Caco-2 (cell line): ENCODE measurements around the gene CAMK1D. TPM values are rescaled to one million over a fixed set of nuclear protein-coding genes. Genes with fewer than 3 reads are reported as not detected.

ENCODE experiments used
- BruUV-seq: library from RNA; stranded (reverse); fragments of 400-500 nt; replicated peaks from 2 replicates; lab custom pipeline; 2021; lab: Mats Ljungman, UMichigan
- CTCF ChIA-PET: fragments of 300-600 bp; sonication (Branson Sonifier 250); formaldehyde crosslinking; loops from one replicate; lab custom pipeline; 2022; ENCODE audit warnings: antibody characterized with exemption; lab: Charles Lee
- POLR2A ChIA-PET: fragments of 300-600 bp; sonication (Branson Sonifier 250); formaldehyde crosslinking; loops from one replicate; lab custom pipeline; 2022; ENCODE audit warnings: antibody characterized with exemption; lab: Charles Lee
- DNase-seq, 2 experiments: peaks; one replicate each; pipeline versions ENCODE4 v3.0.0 to v3.0.0-alpha.2; 2020 to 2022
- H3K27me3 ChIP-seq: replicated peaks from 2 replicates; pipeline ENCODE4 v1.6.0; 2011; ENCODE audit warnings: low read length; ENCODE audit not compliant: control insufficient read depth, insufficient read depth
- H3K36me3 ChIP-seq: 2 replicates; pipeline ENCODE4 v1.5.1; 2011; ENCODE audit warnings: low read length; ENCODE audit not compliant: control insufficient read depth, insufficient read depth
- H3K4me1 ChIP-seq: fragments of 250-450 bp; sonication (Bioruptor Pico); 2 replicates; pipeline ENCODE4 v1.5.1; 2020; ENCODE audit warnings: mild to moderate bottlenecking
- H3K4me3 ChIP-seq: 2 replicates; pipeline ENCODE4 v1.5.1; 2011; ENCODE audit warnings: low read depth, mild to moderate bottlenecking, control low read depth, low read length
- H3K9me3 ChIP-seq: fragments of 250-450 bp; sonication (Bioruptor Pico); 2 replicates; pipeline ENCODE4 v1.5.1; 2020; ENCODE audit warnings: mild to moderate bottlenecking, moderate library complexity
- H3K27ac Mint-ChIP-seq: one replicate; pipeline ENCODE4 v1.8.0; 2022; ENCODE audit warnings: mixed read lengths; ENCODE audit not compliant: unreplicated experiment
- H3K27me3 Mint-ChIP-seq: one replicate; pipeline ENCODE4 v1.8.0; 2022; ENCODE audit warnings: mixed read lengths; ENCODE audit not compliant: insufficient read depth, unreplicated experiment
- H3K36me3 Mint-ChIP-seq: one replicate; pipeline ENCODE4 v1.8.0; 2022; ENCODE audit warnings: mild to moderate bottlenecking, mixed read lengths; ENCODE audit not compliant: insufficient read depth, unreplicated experiment
- H3K4me1 Mint-ChIP-seq: one replicate; pipeline ENCODE4 v1.8.0; 2022; ENCODE audit warnings: low read depth, mixed read lengths; ENCODE audit not compliant: unreplicated experiment
- H3K4me3 Mint-ChIP-seq: one replicate; pipeline ENCODE4 v1.8.0; 2022; ENCODE audit warnings: mild to moderate bottlenecking, moderate library complexity, mixed read lengths; ENCODE audit not compliant: unreplicated experiment
- H3K9me3 Mint-ChIP-seq: one replicate; pipeline ENCODE4 v1.8.0; 2022; ENCODE audit warnings: mixed read lengths; ENCODE audit not compliant: unreplicated experiment
- intact Hi-C: fragments of 100-400 bp; cut with micrococcal nuclease; formaldehyde crosslinking; loops from one replicate; pipeline ENCODE4 v1.10.0; 2022; ENCODE audit not compliant: unreplicated experiment
- total RNA-seq: library from RNA; stranded (reverse); gene quantifications from 2 replicates; pipeline ENCODE4 v1.2.3, GENCODE V29; 2022
- TF ChIP-seq, protein P1 (sequence below), 2 experiments: fragments of 200-600 bp in 1 of 2; IDR thresholded peaks; 1 replicate in 1 of 2; 2 replicates in 1 of 2; pipeline versions ENCODE4 v1.5.1 to v1.8.0; 2011 to 2022; ENCODE audit warnings: antibody characterized with exemption in 1 of 2, control low read depth in 1 of 2, inconsistent platforms in 1 of 2, low read depth in 1 of 2, low read length in 1 of 2, mild to moderate bottlenecking in 1 of 2, moderate library complexity in 1 of 2; ENCODE audit not compliant: insufficient read depth in 1 of 2, severe bottlenecking in 1 of 2, unreplicated experiment in 1 of 2

The CAMK1D gene
- total RNA-seq, 1 experiment from 2014 or later = 10.9 TPM

DNA sequence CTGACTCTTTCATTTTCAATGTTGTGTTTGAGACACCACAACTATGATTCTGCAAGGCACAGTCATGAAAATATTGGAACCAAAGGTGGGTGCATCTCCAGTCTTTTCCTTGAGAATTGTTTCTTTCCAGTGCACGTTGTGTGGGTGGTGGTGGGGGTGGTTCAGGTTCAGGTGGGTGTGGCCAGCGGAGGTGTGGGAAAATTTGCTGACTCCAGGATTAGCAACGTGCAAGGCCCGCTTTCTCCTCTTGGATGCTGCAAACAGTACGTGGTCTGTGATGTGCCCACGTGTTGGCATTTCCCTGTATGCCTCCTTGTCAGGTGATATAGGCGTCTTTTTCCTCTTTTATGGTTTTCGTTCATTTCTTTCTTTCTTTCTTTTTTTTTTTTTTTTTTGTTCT is 59.1 kb downstream of the CAMK1D start:
- H3K4me3 ChIP-seq = no peak overlapping the region
- no TSS peak for BruUV-seq
- intact Hi-C loops = no loop called here
- ChIA-PET CTCF (no interaction called here), POLR2A (no interaction called here)
- peak in 1 of 2 experiments; percentile 17 for DNase-seq
- H3K9me3 ChIP-seq = no peaks in the 10 kb centered on the region
- H3K27me3 Mint-ChIP-seq = peaks cover 8% of the 10 kb centered on the region
- no peaks in the 10 kb centered on the region for H3K4me1 Mint-ChIP-seq
- H3K36me3 Mint-ChIP-seq = no peaks in the 10 kb centered on the region
- peaks cover 8% of the 10 kb centered on the region for H3K9me3 Mint-ChIP-seq
- H3K36me3 ChIP-seq = no peaks in the 10 kb centered on the region
- 0 out of 2 replicates have a peak, but pooled peaks cover 8% of the 10 kb centered on the region for H3K4me1 ChIP-seq
- TF ChIP-seq, protein P1, sequence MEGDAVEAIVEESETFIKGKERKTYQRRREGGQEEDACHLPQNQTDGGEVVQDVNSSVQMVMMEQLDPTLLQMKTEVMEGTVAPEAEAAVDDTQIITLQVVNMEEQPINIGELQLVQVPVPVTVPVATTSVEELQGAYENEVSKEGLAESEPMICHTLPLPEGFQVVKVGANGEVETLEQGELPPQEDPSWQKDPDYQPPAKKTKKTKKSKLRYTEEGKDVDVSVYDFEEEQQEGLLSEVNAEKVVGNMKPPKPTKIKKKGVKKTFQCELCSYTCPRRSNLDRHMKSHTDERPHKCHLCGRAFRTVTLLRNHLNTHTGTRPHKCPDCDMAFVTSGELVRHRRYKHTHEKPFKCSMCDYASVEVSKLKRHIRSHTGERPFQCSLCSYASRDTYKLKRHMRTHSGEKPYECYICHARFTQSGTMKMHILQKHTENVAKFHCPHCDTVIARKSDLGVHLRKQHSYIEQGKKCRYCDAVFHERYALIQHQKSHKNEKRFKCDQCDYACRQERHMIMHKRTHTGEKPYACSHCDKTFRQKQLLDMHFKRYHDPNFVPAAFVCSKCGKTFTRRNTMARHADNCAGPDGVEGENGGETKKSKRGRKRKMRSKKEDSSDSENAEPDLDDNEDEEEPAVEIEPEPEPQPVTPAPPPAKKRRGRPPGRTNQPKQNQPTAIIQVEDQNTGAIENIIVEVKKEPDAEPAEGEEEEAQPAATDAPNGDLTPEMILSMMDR (IDR thresholded peaks at IDR 0.05; ENCODE audit: insufficient read depth in 1 of 2, low read depth in 1 of 2, low read length in 1 of 2, severe bottlenecking in 1 of 2, unreplicated experiment in 1 of 2) = no peak
- H3K4me3 Mint-ChIP-seq = no peak overlapping the region
- no peaks in the 10 kb centered on the region for H3K27me3 ChIP-seq
- H3K27ac Mint-ChIP-seq = no peak overlapping the region

DNA sequence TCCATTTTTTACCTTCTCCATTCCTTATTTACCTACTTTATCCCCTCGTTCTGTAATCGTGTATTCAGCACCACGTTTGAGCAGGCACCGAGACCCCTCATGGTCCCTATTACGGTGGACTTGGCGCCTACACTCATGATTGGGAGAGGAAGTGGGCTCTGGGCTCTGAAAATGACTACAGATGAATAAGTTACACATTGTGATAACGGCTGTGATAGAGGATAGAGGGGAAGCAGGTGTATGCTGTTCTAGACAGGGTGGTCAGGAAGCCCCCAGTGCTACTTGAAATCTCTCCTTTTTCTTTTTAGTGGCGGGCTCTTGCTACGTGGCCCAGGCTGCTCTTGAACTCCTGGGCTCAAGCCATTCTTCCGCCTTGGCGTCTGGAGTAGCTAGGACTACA is 59.8 kb downstream of the CAMK1D start:
- Mint-ChIP-seq H3K4me3 (no peak overlapping the region), H3K36me3 (no peaks in the 10 kb centered on the region), H3K4me1 (no peaks in the 10 kb centered on the region), H3K27me3 (peaks cover 8% of the 10 kb centered on the region), H3K27ac (no peak overlapping the region), H3K9me3 (peaks cover 12% of the 10 kb centered on the region)
- peak in 1 of 2 experiments; percentile 8 for DNase-seq
- Histone ChIP-seq H3K27me3 (no peaks in the 10 kb centered on the region), H3K36me3 (no peaks in the 10 kb centered on the region), H3K4me1 (0 out of 2 replicates have a peak, but pooled peaks cover 8% of the 10 kb centered on the region), H3K9me3 (no peaks in the 10 kb centered on the region), H3K4me3 (no peak overlapping the region)
- intact Hi-C loops = no loop called here
- TF ChIP-seq, protein P1 (IDR thresholded peaks at IDR 0.05; ENCODE audit: insufficient read depth in 1 of 2, low read depth in 1 of 2, low read length in 1 of 2, severe bottlenecking in 1 of 2, unreplicated experiment in 1 of 2) = no peak
- no TSS peak for BruUV-seq
- ChIA-PET POLR2A (no interaction called here), CTCF (no interaction called here)

DNA sequence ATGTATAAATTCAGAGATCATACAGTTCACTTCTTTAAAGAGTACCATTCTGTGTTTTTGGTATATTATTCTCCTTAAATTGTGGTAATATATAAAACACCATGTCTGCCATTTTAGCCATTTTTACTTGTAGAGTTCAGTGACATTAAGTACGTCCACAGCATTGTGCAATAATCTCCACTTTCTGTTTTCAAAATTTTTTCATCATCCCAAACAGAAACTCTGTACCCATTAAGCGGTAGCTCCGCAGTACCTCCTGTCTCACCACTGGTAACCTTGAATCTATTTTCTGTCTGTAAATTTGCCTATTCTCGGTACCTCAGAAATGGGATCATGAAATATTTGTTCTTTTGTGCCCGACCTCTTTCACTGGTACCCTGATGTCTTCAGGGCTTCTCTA is 60.3 kb downstream of the CAMK1D start:
- Mint-ChIP-seq H3K9me3 (peaks cover 12% of the 10 kb centered on the region), H3K27ac (no peak overlapping the region), H3K4me3 (no peak overlapping the region), H3K4me1 (no peaks in the 10 kb centered on the region), H3K27me3 (peaks cover 8% of the 10 kb centered on the region), H3K36me3 (no peaks in the 10 kb centered on the region)
- BruUV-seq = no TSS peak
- Histone ChIP-seq H3K4me3 (no peak overlapping the region), H3K4me1 (0 out of 2 replicates have a peak, but pooled peaks cover 8% of the 10 kb centered on the region), H3K9me3 (no peaks in the 10 kb centered on the region), H3K27me3 (no peaks in the 10 kb centered on the region), H3K36me3 (no peaks in the 10 kb centered on the region)
- POLR2A ChIA-PET = no interaction called here
- intact Hi-C loops = no loop called here
- CTCF ChIA-PET = no interaction called here
- DNase-seq = no peak
- TF ChIP-seq, protein P1 (IDR thresholded peaks at IDR 0.05; ENCODE audit: insufficient read depth in 1 of 2, low read depth in 1 of 2, low read length in 1 of 2, severe bottlenecking in 1 of 2, unreplicated experiment in 1 of 2) = no peak
